DOHH2 (cell line): ENCODE measurements around the gene CYBA.

ENCODE experiments used
- H3F3A ChIP-seq: fragments of 200-600 bp; sonication (generic), shearing (Covaris generic); 2 replicates; pipeline ENCODE4 v1.6.0; 2016; ENCODE audit warnings: antibody characterized with exemption, mild to moderate bottlenecking; ENCODE audit not compliant: control insufficient read depth, insufficient read depth
- H3K27ac ChIP-seq: fragments of 200-600 bp; sonication (generic); 2 replicates; pipeline ENCODE4 v1.5.1; 2014; ENCODE audit warnings: low read depth, mild to moderate bottlenecking, low read length, moderate library complexity
- H3K27me3 ChIP-seq: fragments of 200-600 bp; sonication (generic); 2 replicates; pipeline ENCODE4 v1.6.1; 2014; ENCODE audit warnings: mild to moderate bottlenecking, low read length, mixed read lengths; ENCODE audit not compliant: control insufficient read depth
- H3K36me3 ChIP-seq: fragments of 200-600 bp; sonication (generic); 2 replicates; pipeline ENCODE4 v1.6.1; 2014; ENCODE audit warnings: mild to moderate bottlenecking, low read length, moderate library complexity, mixed read lengths; ENCODE audit not compliant: control insufficient read depth
- H3K4me1 ChIP-seq: fragments of 200-600 bp; sonication (generic); 2 replicates; pipeline ENCODE4 v1.6.1; 2014; ENCODE audit warnings: mild to moderate bottlenecking, low read length, mixed read lengths; ENCODE audit not compliant: control insufficient read depth
- H3K4me2 ChIP-seq: fragments of 200-600 bp; sonication (generic); 2 replicates; pipeline ENCODE4 v1.6.0; 2014; ENCODE audit warnings: mild to moderate bottlenecking, low read length, moderate library complexity
- H3K4me3 ChIP-seq: fragments of 200-600 bp; sonication (generic); 2 replicates; pipeline ENCODE4 v1.5.1; 2014; ENCODE audit warnings: mild to moderate bottlenecking, low read length, mixed read lengths
- H3K79me2 ChIP-seq: fragments of 200-600 bp; sonication (generic); 2 replicates; pipeline ENCODE4 v1.6.1; 2014; ENCODE audit warnings: mild to moderate bottlenecking, low read length, mixed read lengths; ENCODE audit not compliant: control insufficient read depth
- H3K9me2 ChIP-seq: fragments of 200-600 bp; sonication (generic); replicated peaks from 2 replicates; pipeline ENCODE4 v1.6.1; 2014; ENCODE audit warnings: mild to moderate bottlenecking, low read length, mixed read lengths; ENCODE audit not compliant: control insufficient read depth
- H3K9me3 ChIP-seq: fragments of 200-600 bp; sonication (generic); 2 replicates; pipeline ENCODE4 v1.6.1; 2014; ENCODE audit warnings: antibody characterized with exemption, low read length, mixed read lengths; ENCODE audit not compliant: control insufficient read depth, insufficient read depth
- H4K20me1 ChIP-seq: fragments of 200-600 bp; sonication (generic); 2 replicates; pipeline ENCODE4 v1.6.0; 2014; ENCODE audit warnings: low read depth, mild to moderate bottlenecking, antibody characterized with exemption, low read length, moderate library complexity; ENCODE audit not compliant: control insufficient read depth, insufficient read depth
- CTCF ChIP-seq: fragments of 200-600 bp; sonication (generic); IDR thresholded peaks from one replicate; pipeline ENCODE4 v1.5.1; 2014; ENCODE audit warnings: antibody characterized with exemption, mild to moderate bottlenecking, low read depth, low read length; ENCODE audit not compliant: poor library complexity, severe bottlenecking
- EZH2phosphoT487 ChIP-seq: fragments of 200-600 bp; sonication (generic); IDR thresholded peaks from 2 replicates; pipeline ENCODE4 v1.6.1; 2017; ENCODE audit warnings: borderline replicate concordance, mild to moderate bottlenecking, antibody characterized with exemption, low read length, moderate library complexity, mixed read lengths

The CYBA gene

GRCh38 chr16:88622866-88623265, 28.0 kb downstream of the CYBA start:
- Histone ChIP-seq H3K27ac (no peak overlapping the region), H3K9me2 (no peaks in the 10 kb centered on the region), H3F3A (no peaks in the 10 kb centered on the region), H3K27me3 (no peaks in the 10 kb centered on the region), H3K79me2 (peaks cover 24% of the 10 kb centered on the region), H4K20me1 (no peaks in the 10 kb centered on the region; the same call in 1 of the 2 replicates), H3K9me3 (no peaks in the 10 kb centered on the region), H3K36me3 (peaks cover 78% of the 10 kb centered on the region), H3K4me2 (no peak overlapping the region), H3K4me1 (no peaks in the 10 kb centered on the region), H3K4me3 (no peak overlapping the region)
- TF ChIP-seq CTCF = no peak
- no peak for TF ChIP-seq EZH2phosphoT487

GRCh38 chr16:88622125-88622524, 28.7 kb downstream of the CYBA start:
- Histone ChIP-seq H3K9me3 (no peaks in the 10 kb centered on the region), H3K4me3 (no peak overlapping the region), H3K4me1 (no peaks in the 10 kb centered on the region), H3F3A (no peaks in the 10 kb centered on the region), H3K9me2 (no peaks in the 10 kb centered on the region), H4K20me1 (no peaks in the 10 kb centered on the region; the same call in 1 of the 2 replicates), H3K36me3 (peaks cover 77% of the 10 kb centered on the region), H3K79me2 (peaks cover 32% of the 10 kb centered on the region), H3K27ac (no peak overlapping the region), H3K4me2 (no peak overlapping the region), H3K27me3 (no peaks in the 10 kb centered on the region)
- TF ChIP-seq CTCF = no peak
- TF ChIP-seq EZH2phosphoT487 = no peak

GRCh38 chr16:88619859-88620815, 30.7 kb downstream of the CYBA start:
- no peaks in the 10 kb centered on the region for H3K4me1 ChIP-seq
- no peaks in the 10 kb centered on the region for H3K9me2 ChIP-seq
- peaks cover 86% of the 10 kb centered on the region for H3K36me3 ChIP-seq
- H3K27me3 ChIP-seq = no peaks in the 10 kb centered on the region
- no peak for TF ChIP-seq EZH2phosphoT487
- no peak for TF ChIP-seq CTCF
- H3K27ac ChIP-seq = no peak overlapping the region
- no peaks in the 10 kb centered on the region for H4K20me1 ChIP-seq
- peaks cover 50% of the 10 kb centered on the region for H3K79me2 ChIP-seq
- no peak overlapping the region for H3K4me2 ChIP-seq
- no peaks in the 10 kb centered on the region for H3F3A ChIP-seq
- H3K4me3 ChIP-seq = no peak overlapping the region
- no peaks in the 10 kb centered on the region for H3K9me3 ChIP-seq
